ENCODE measurements around the gene ADGRE2.

Gene ADGRE2

DNA sequence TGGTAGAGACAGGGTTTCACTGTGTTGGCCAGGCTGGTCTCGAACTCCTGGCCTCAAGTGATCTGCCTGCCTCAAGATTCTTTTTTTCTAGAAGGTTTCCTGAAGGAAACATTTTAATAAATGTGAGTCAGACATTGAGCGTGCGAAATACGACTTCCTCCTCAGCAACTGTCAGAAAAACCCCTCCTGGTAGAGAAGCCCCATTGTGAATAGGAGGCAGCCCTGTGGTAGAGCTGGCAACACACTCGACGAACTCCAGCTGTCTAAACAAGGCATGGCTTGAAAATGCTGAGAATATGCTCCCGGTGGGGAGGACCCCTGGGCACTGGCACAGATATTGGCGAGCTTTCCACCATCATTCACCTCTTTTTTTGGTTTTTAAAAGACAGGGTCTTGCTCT is 78.7 kb downstream of the ADGRE2 start:
- Histone ChIP-seq H3K9ac (ENCODE audit: low read length in 2 of 2) (no peak overlapping the region), H3K4me3 (ENCODE audit: low read length in 2 of 2) (no peak overlapping the region), H3K27me3 (ENCODE audit: control insufficient read depth in 1 of 2, insufficient read depth in 2 of 2, low read length in 2 of 2) (no peaks in the 10 kb centered on the region), H3K36me3 (ENCODE audit: control insufficient read depth in 2 of 2, insufficient read depth in 2 of 2, low read length in 2 of 2) (peaks cover 69 to 76% of the 10 kb centered on the region in 2 donors), H3K9me3 (ENCODE audit: control insufficient read depth in 2 of 2, low read length in 2 of 2) (no peaks in the 10 kb centered on the region), H3K27ac (ENCODE audit: low read length) (no peak overlapping the region), H3K4me1 (ENCODE audit: control insufficient read depth, insufficient read depth, low read length) (no peaks in the 10 kb centered on the region)

DNA sequence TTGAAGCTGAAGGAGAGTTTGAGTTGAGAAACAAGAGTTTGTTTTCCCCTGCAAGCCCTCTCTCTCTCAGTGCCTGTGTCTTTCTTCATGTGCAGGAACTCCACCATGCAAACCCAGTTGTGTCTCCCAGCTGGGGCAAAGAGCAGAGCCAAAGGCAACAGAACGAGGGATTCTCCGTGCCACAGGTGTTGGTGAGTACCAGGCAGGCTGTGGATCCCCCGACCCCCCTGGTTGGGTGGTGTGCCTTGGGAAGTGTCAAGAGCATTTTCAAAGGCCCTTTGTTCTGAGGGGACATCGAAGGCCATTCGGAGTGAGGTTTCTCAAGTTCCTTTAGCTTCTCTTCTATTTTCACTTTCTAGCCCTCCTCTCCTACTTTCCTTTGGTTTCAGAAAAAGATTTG is 82.9 kb downstream of the ADGRE2 start:
- H3K27ac ChIP-seq (ENCODE audit: low read length) = no peak overlapping the region
- H3K27me3 ChIP-seq (ENCODE audit: control insufficient read depth in 1 of 2, insufficient read depth in 2 of 2, low read length in 2 of 2) = no peaks in the 10 kb centered on the region
- H3K36me3 ChIP-seq (ENCODE audit: control insufficient read depth in 2 of 2, insufficient read depth in 2 of 2, low read length in 2 of 2) = peaks cover 37 to 45% of the 10 kb centered on the region in 2 donors
- H3K4me3 ChIP-seq (ENCODE audit: low read length in 2 of 2) = no peak overlapping the region
- H3K9ac ChIP-seq (ENCODE audit: low read length in 2 of 2) = no peak overlapping the region
- no peaks in the 10 kb centered on the region for H3K9me3 ChIP-seq (ENCODE audit: control insufficient read depth in 2 of 2, low read length in 2 of 2)
- peaks cover 2% of the 10 kb centered on the region for H3K4me1 ChIP-seq (ENCODE audit: control insufficient read depth, insufficient read depth, low read length)

DNA sequence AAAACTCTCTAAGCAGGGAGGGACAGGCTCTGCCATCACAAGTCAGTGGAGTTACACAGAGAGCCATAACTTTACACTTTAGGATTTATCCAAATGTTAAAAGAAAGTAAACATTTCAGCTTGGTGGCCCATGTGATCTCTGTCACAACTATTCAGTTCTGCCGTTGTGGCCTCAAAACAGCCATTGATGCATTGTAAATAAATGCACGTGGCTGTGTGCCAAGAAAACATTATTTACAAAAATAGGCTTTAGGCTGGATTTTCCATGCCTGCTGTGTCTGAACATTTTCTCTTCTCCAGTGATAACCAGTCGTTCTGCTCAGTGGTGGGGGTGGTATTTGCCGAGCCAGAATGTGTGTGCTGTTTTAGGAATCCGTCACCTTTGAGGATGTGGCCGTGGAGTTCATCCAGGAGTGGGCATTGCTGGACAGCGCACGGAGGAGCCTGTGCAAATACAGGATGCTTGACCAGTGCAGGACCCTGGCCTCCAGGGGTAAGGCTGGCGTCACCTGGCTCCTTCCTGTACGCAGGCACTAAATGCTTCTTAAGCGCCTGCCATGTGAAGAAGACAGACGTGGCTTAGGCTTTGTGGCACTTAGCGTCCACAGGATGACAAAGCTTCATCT is 83.6 kb downstream of the ADGRE2 start:
- Histone ChIP-seq H3K27ac (ENCODE audit: low read length) (no peak overlapping the region), H3K4me1 (ENCODE audit: control insufficient read depth, insufficient read depth, low read length) (peaks cover 2% of the 10 kb centered on the region), H3K9ac (ENCODE audit: low read length in 2 of 2) (no peak overlapping the region), H3K27me3 (ENCODE audit: control insufficient read depth in 1 of 2, insufficient read depth in 2 of 2, low read length in 2 of 2) (no peaks in the 10 kb centered on the region), H3K4me3 (ENCODE audit: low read length in 2 of 2) (no peak overlapping the region), H3K36me3 (ENCODE audit: control insufficient read depth in 2 of 2, insufficient read depth in 2 of 2, low read length in 2 of 2) (peaks cover 30 to 39% of the 10 kb centered on the region in 2 donors), H3K9me3 (ENCODE audit: control insufficient read depth in 2 of 2, low read length in 2 of 2) (no peaks in the 10 kb centered on the region)

DNA sequence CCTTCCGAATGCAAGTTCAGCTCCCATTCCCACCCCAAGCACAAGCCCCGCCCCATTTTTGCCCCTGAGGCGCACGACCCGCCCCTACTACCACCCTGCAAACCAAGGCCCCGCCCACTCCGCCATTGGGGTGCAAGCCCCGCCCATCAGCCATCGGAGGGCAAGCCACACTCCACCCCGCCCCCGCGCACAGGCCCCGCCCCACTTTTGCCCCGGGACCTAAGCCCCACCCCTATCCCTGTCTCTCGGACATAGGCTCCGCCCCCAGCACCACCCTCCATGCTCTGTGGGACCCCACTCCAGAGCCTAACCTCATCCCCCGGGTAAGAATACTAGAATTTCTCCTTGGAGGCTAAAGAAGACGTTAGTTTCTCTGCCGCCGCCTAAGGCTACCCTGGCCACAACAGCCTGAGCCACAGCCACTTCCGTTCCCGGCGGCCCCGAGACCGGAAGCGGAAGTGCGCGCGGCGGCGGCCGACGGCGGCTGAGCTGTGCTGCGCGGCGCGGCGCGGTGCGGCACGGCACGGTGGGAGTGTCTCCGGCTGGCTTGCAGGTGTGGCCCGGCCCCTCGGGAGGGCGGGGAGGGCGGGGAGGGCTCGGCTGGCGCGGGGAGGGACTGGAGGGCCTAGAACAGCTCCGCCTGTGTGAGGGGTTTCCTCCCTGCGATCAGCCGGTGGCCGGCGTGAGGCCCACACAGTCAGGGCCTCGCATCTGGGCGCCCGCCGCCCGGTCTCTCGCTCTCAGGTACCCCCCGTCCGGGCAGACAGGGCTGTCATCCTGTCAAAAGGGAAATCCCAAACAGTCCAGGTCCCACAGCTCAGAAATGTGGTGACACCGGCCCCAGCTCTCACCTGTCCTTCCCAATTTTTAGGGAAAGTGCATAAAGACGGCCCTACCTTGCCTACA is 88.5 kb downstream of the ADGRE2 start, which contains the start of gene ZNF333:
Gene ZNF333, plus strand, starts transcription at position 451 of the 906 bp plus-strand sequence. CDS start 3,444 bp downstream, outside the sequence.
- H3K9me3 ChIP-seq (ENCODE audit: control insufficient read depth in 2 of 2, low read length in 2 of 2) = no peaks in the 10 kb centered on the region

DNA sequence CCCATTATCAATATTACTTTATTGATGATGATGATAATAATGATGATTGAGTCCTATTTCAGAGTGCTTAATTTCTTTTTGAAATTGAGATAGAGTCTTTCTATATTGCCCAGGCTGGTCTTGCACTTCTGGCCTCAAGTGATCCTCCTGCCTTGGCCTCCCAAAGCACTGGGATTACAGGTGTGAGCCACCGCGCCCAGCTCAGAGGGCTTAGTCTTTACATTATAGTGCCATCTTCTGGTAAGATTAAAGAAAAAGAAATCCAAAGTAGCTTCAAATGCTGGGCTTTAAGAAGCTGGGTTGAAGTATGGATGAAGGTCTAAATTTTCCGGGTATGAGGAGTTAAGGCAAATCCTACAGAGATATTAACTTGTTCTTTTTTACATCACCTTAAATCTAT is 91.9 kb downstream of the ADGRE2 start:
- Histone ChIP-seq H3K27me3 (ENCODE audit: control insufficient read depth in 1 of 2, insufficient read depth in 2 of 2, low read length in 2 of 2) (peaks cover 0 to 2% of the 10 kb centered on the region in 2 donors), H3K27ac (ENCODE audit: low read length) (no peak overlapping the region), H3K9me3 (ENCODE audit: control insufficient read depth in 2 of 2, low read length in 2 of 2) (no peaks in the 10 kb centered on the region), H3K9ac (ENCODE audit: low read length in 2 of 2) (no peak overlapping the region), H3K4me1 (ENCODE audit: control insufficient read depth, insufficient read depth, low read length) (no peaks in the 10 kb centered on the region), H3K4me3 (ENCODE audit: low read length in 2 of 2) (no peak overlapping the region), H3K36me3 (ENCODE audit: control insufficient read depth in 2 of 2, insufficient read depth in 2 of 2, low read length in 2 of 2) (no peaks in the 10 kb centered on the region)

More for the DNA sequence above, 88.5 kb downstream of the ADGRE2 start, which contains the start of gene ZNF333:
- Histone ChIP-seq H3K36me3 (ENCODE audit: control insufficient read depth in 2 of 2, insufficient read depth in 2 of 2, low read length in 2 of 2) (peaks cover 4 to 10% of the 10 kb centered on the region in 2 donors), H3K27ac (ENCODE audit: low read length) (peak within 1 kb of the TSS; percentile 87), H3K4me1 (ENCODE audit: control insufficient read depth, insufficient read depth, low read length) (peaks cover 2% of the 10 kb centered on the region), H3K27me3 (ENCODE audit: control insufficient read depth in 1 of 2, insufficient read depth in 2 of 2, low read length in 2 of 2) (no peaks in the 10 kb centered on the region), H3K9ac (ENCODE audit: low read length in 2 of 2) (peak within 1 kb of the TSS; percentile 88 to 91), H3K4me3 (ENCODE audit: low read length in 2 of 2) (peak within 1 kb of the TSS; percentile 89 to 92)

DNA sequence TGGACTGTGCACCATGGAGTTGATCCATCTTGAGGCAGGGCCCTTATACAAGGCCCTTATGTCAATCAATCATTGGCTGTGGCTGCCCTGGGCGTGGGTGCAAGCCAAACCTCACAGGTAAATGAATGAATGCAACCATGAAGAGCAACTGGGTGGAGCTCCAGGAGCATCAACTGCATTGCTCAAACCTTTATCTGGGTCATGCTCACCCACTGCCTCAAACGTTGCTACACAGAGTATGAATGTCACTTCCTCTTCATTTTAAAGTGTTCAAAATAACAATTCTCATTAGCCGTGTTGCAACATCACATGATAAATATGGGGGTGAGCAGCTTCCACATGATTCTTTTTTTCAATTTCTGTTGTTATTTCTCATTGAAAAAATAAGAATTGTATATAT is 94.9 kb downstream of the ADGRE2 start:
- H3K9me3 ChIP-seq (ENCODE audit: control insufficient read depth in 2 of 2, low read length in 2 of 2) = no peaks in the 10 kb centered on the region
- no peaks in the 10 kb centered on the region for H3K4me1 ChIP-seq (ENCODE audit: control insufficient read depth, insufficient read depth, low read length)
- H3K4me3 ChIP-seq (ENCODE audit: low read length in 2 of 2) = no peak overlapping the region
- H3K9ac ChIP-seq (ENCODE audit: low read length in 2 of 2) = no peak overlapping the region
- H3K27ac ChIP-seq (ENCODE audit: low read length) = no peak overlapping the region
- no peaks in the 10 kb centered on the region for H3K36me3 ChIP-seq (ENCODE audit: control insufficient read depth in 2 of 2, insufficient read depth in 2 of 2, low read length in 2 of 2)
- H3K27me3 ChIP-seq (ENCODE audit: control insufficient read depth in 1 of 2, insufficient read depth in 2 of 2, low read length in 2 of 2) = peaks cover 0 to 2% of the 10 kb centered on the region in 2 donors
